A549 treated with Mapracorat at 1 μM for 4 hours (cell line): Measurements from ENCODE around the gene MDH2. TPM values are rescaled to one million over a fixed set of nuclear protein-coding genes. Genes with fewer than 3 reads are reported as not detected.

Experiments used
- total RNA-seq: library from RNA; stranded (reverse); fragments of 200-300 nt; extraction: Qiagen RNA extraction; gene quantifications from 5 replicates; pipeline ENCODE4 v1.2.3, GENCODE V29; 2022

MDH2 gene, protein sequence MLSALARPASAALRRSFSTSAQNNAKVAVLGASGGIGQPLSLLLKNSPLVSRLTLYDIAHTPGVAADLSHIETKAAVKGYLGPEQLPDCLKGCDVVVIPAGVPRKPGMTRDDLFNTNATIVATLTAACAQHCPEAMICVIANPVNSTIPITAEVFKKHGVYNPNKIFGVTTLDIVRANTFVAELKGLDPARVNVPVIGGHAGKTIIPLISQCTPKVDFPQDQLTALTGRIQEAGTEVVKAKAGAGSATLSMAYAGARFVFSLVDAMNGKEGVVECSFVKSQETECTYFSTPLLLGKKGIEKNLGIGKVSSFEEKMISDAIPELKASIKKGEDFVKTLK
- total RNA-seq, result 347 to 410 TPM (median 393 TPM) in 5 replicates

DNA sequence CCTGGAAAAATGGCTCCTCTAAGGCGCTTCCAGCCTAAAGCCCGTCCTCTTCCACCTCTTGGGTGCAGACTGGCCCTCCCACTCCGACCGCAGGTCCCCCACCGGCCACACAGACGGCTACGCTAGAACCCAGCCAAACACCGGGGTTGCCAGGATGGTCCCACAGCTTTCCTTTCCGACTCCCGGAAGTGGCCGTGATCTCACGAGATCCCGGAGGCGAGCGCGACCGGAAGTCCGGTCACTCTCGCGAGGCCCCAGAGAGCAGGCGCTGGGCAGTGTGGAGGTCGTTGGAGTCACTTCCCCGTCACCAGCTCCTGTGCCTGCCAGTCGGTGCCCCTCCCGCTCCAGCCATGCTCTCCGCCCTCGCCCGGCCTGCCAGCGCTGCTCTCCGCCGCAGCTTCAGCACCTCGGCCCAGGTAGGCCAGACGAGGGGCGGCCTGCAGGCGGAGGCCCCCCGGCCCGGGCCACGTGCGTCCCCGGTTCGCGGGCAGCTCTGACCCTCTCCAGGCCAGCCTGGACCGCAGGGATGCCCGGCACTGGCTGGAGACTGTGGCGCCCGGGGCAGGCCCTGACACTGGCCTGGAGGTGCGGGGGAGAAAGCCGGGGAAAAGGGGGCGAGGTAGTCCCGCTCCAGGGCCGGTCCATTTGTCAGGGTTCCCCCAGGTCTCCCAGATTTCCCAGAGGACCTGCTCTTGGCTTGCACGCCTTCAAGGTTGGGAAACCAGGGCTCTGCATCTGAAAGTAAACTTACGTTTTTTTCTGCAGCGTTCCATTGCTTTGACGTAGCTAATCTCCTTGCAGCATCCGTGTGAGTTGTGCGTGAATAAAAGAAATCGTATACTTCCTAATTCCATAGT, at the start of gene MDH2, which contains the start of gene STYXL1:
MDH2 (plus strand) TSS at position 296 of the 857 bp plus-strand sequence; CDS start at position 351, 55 bp downstream.
STYXL1 (minus strand) TSS at position 190 of the 857 bp plus-strand sequence. CDS start 17,477 bp downstream, outside the sequence.

Other genes with a start within 250 kb of the MDH2 start
- not detected in 5 replicates for gene CCL24, start 234.3 kb upstream of the MDH2 start, total RNA-seq
- 80.2 to 97.0 TPM (median 91.0 TPM) in 5 replicates for gene RHBDD2, start 169.1 kb upstream of the MDH2 start, total RNA-seq
- gene POR, start 133.0 kb upstream of the MDH2 start, total RNA-seq, result 112 to 177 TPM (median 175 TPM) in 5 replicates
- 37.6 to 47.3 TPM (median 42.0 TPM) in 5 replicates for gene TMEM120A, start 53.5 kb upstream of the MDH2 start, total RNA-seq
- 38.0 to 45.4 TPM (median 41.2 TPM) in 5 replicates for gene STYXL1, start 106 bp upstream of the MDH2 start, total RNA-seq
- gene SRRM3, start 153.8 kb downstream of the MDH2 start, total RNA-seq, result 8.0 to 11.6 TPM (median 11.3 TPM) in 5 replicates